ENCODE data around the gene METTL14. TPM values are rescaled to one million over a fixed set of nuclear protein-coding genes. Genes with fewer than 3 reads are reported as not detected.

Gene METTL14
- total RNA-seq, 4 donors from 2014 or later, result 8.2 to 31.8 (median 17.3) TPM

GRCh38 chr4:118739022-118739713 is 54.0 kb downstream of the METTL14 start:
- Histone ChIP-seq H3K27me3 (no peaks in the 10 kb centered on the region), H3K36me3 (peaks cover 0 to 35% of the 10 kb centered on the region in 2 donors), H3K4me3 (no peak overlapping the region), H3K4me1 (peaks cover 6 to 11% of the 10 kb centered on the region in 2 donors), H3K27ac (no peak overlapping the region), H3K9me3 (no peaks in the 10 kb centered on the region)
- in situ Hi-C loops (cut with MboI; ENCODE audit: low sequenced_read_pairs in 4 of 4) (no loop called here), intact Hi-C loops (cut with DNase I; ENCODE audit: low total_unique reads) (no loop called here)
- DNase-seq (no peak), ATAC-seq (no peak)
- TF ChIP-seq POLR2A (IDR thresholded peaks at IDR 0.05) (no peak), CTCF (IDR thresholded peaks at IDR 0.05 in 4 of 5, conservative IDR thresholded peaks at IDR 0.05 in 1 of 5) (no peak)

GRCh38 chr4:118740869-118741268 is 55.7 kb downstream of the METTL14 start:
- DNase-seq, result no peak
- in situ Hi-C loops (cut with MboI; ENCODE audit: low sequenced_read_pairs in 4 of 4), result loop anchor here in 3 of 4 donors (10.0 kb wide), 1 partner anchor 234 kb away; no protein-coding TSS in a partner anchor

GRCh38 chr4:118741301-118741855 is 56.2 kb downstream of the METTL14 start:
- Histone ChIP-seq H3K4me3 (peak overlapping the region; percentile 15 to 33 (median 20)), H3K27me3 (no peaks in the 10 kb centered on the region), H3K4me1 (peaks cover 19 to 27% of the 10 kb centered on the region in 2 donors), H3K36me3 (peaks cover 0 to 32% of the 10 kb centered on the region in 2 donors), H3K27ac (peak overlapping the region; percentile 30 to 63 (median 43)), H3K9me3 (no peaks in the 10 kb centered on the region)
- DNase-seq (no peak), ATAC-seq (peak in 1 of 2 donors; percentile 69)
- in situ Hi-C loops (cut with MboI; ENCODE audit: low sequenced_read_pairs in 4 of 4), result loop anchor here in 3 of 4 donors (10.0 kb wide), 1 partner anchor 233 kb away; no protein-coding TSS in a partner anchor
- intact Hi-C loops (cut with DNase I; ENCODE audit: low total_unique reads), result loop anchor here (1.0 to 10.0 kb wide), 6 partner anchors 123 to 543 kb away; partner anchors contain the start of gene USP53
- TF ChIP-seq CTCF (IDR thresholded peaks at IDR 0.05 in 4 of 5, conservative IDR thresholded peaks at IDR 0.05 in 1 of 5), result no peak
- no peak for TF ChIP-seq POLR2A (IDR thresholded peaks at IDR 0.05)

More at GRCh38 chr4:118740869-118741268, 55.7 kb downstream of the METTL14 start:
- Histone ChIP-seq H3K4me1 (peaks cover 14 to 25% of the 10 kb centered on the region in 2 donors), H3K9me3 (no peaks in the 10 kb centered on the region), H3K27ac (peak overlapping the region; percentile 30 to 63 (median 43)), H3K36me3 (peaks cover 0 to 35% of the 10 kb centered on the region in 2 donors), H3K27me3 (no peaks in the 10 kb centered on the region), H3K4me3 (peak overlapping the region; percentile 15 to 33 (median 20))
- ATAC-seq, result no peak
- intact Hi-C loops (cut with DNase I; ENCODE audit: low total_unique reads), result loop anchor here (1.0 to 10.0 kb wide), 6 partner anchors 124 to 544 kb away; partner anchors contain the start of gene USP53
- TF ChIP-seq CTCF (IDR thresholded peaks at IDR 0.05 in 4 of 5, conservative IDR thresholded peaks at IDR 0.05 in 1 of 5), result peak; percentile 31 to 60 (median 51)
- TF ChIP-seq POLR2A (IDR thresholded peaks at IDR 0.05), result no peak

- intact Hi-C loops (cut with DNase I; ENCODE audit: low total_unique reads), result loop anchor here (5.0 to 10.0 kb wide), 3 partner anchors 305 to 543 kb away; partner anchors contain the start of gene USP53
- DNase-seq (no peak), ATAC-seq (no peak)
- no peaks in the 10 kb centered on the region for H3K27me3 ChIP-seq
- peaks cover 26 to 31% of the 10 kb centered on the region in 2 donors for H3K4me1 ChIP-seq
- no peak overlapping the region for H3K4me3 ChIP-seq
- H3K9me3 ChIP-seq, result no peaks in the 10 kb centered on the region
- peak overlapping the region in 3 of 4 donors; percentile 39 to 63 (median 47) for H3K27ac ChIP-seq
- H3K36me3 ChIP-seq, result peaks cover 0 to 26% of the 10 kb centered on the region in 2 donors
- in situ Hi-C loops (cut with MboI; ENCODE audit: low sequenced_read_pairs in 4 of 4), result loop anchor here in 3 of 4 donors (10.0 kb wide), 1 partner anchor 233 kb away; no protein-coding TSS in a partner anchor
- no peak for TF ChIP-seq CTCF (IDR thresholded peaks at IDR 0.05 in 4 of 5, conservative IDR thresholded peaks at IDR 0.05 in 1 of 5)
- no peak for TF ChIP-seq POLR2A (IDR thresholded peaks at IDR 0.05)
Observed at GRCh38 chr4:118742050-118742449, 56.9 kb downstream of the METTL14 start.
